HL-60/S4 treated with phorbol 12-myristate 13-acetate at 8.2 ng/mL for 4 days and 3 days (cell line): ENCODE measurements around the gene LGI1.
"Not testable (repeated sequence)": the region's sequence is repeated elsewhere in the genome, so short reads cannot be mapped to it uniquely, and the experiment has no call there.

Experiments
- in situ Hi-C: fragments of 300-500 bp; cut with MboI; formaldehyde crosslinking; loops from 2 replicates; pipeline ENCODE4 v1.15.0; 2022; ENCODE audit warnings: low sequenced_read_pairs

LGI1 gene

GRCh38 chr10:93799155-93799708, 41.5 kb downstream of the LGI1 start:
- in situ Hi-C loops, result no loop called here

DNA sequence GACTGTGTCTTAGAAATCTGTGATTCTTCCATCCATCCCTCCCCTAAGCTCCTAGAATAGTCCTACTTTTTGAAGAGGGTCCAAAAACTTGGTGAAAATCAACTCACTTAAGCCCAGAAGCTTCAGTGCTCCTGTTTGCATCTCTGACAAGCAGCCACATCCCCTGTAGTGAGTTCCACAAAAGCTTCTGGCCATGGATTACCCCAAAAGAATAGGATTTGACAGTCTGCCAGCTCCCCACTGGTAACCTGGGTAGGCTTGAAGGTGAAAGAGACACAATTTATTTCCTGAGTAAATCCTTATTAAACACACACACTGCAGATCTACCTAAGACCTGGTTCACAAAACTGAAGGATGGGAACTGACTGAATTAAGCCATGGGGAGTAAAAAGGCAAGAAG, 46.5 kb downstream of the LGI1 start:
- in situ Hi-C loops, result no loop called here

DNA sequence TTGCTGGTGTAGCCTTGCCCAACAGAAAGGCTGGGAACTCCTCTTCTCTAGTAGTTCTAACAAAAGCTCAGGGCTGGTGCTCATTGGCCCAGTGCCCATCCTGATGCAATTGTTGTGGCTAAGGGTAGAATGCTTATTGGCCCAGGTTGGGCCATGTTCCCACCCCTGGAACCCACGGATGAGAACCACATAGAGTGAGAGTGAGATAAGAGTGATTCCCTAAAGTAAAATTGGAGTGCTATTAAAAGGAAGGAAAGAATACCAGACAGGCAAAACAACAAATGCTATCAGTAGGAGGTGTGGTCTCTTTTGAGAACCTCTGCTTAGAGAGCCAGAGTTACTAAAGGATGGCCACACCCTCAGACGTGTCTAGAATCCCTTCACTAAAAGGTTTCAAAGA, 49.2 kb downstream of the LGI1 start:
- in situ Hi-C loops, result no loop called here

DNA sequence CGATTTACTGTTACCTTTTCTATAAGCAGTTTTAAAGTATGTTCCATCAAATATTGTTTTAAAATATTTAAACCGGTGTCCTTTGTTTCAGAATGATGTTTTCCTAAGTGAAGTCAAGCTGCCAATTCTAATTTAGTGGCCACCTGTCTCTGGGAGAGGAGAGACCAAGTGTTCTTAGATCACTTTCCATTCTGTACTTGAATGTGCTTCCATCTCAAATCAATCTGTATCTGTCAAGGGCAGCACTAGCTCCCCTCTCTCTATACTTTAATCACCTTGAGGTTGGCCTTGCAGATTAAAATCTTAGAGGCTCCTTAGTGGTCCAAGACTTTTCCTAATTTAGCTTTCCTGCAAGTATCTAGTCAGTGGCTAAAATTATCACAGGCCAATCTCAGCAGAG, 49.6 kb downstream of the LGI1 start:
- in situ Hi-C loops, result no loop called here

DNA sequence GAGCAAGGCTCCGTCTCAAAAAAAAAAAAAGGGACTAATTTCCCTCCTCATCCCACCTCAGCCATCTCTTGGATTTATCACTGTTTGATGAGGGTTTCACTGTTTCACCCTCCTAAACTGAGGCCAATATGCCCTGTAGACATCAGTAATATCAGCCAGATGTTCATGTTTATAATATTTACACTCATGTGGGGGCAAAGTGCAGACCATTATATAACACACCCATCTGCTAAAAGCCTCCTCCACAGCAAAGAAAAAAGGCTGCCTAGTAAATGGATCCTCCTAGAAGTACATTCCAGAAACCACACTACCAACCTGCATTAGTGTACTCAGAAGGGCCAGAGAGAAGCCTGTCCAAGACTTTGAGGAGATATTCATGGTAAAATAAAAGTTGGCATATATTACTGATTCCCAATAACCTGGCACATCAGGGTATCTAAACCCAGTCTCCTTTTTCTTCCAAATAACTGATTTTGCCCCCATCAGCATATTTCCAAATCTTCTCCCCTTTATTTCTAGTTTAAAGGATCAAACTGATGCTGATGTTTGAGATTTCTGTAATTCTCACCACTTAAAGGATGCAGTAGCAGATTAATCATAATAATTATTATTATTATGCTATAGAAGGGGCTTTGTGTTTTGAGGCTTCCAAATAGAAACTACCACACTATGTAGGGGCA, 55.1 kb downstream of the LGI1 start:
- in situ Hi-C loops, result no loop called here

- in situ Hi-C loops, result no loop called here
These were observed 56.0 kb downstream of the LGI1 start for GRCh38 chr10:93813507-93814465.

GRCh38 chr10:93815304-93816096, 57.8 kb downstream of the LGI1 start:
- in situ Hi-C loops, result no loop called here

- in situ Hi-C loops, result no loop called here
These were observed 58.5 kb downstream of the LGI1 start for GRCh38 chr10:93816123-93816747.

DNA sequence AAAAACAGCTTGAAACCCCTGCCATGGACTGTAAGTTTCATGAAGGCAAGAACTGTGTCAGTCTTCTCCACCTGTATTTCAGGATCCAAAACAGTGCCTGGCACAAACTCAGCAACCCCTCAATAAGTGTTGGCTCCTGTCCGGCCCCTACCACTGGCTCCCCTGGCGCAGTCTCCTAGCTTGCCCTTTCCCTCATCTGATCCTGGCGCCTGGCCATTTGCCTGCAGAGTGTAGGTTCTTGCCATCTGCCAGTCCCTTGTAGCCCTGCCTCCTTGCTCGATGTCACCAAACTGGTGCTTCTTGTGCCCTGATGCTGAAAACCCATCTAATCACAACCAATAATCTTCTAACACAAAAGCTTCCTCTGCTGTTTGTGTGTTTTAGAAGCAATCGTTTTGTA, 60.4 kb downstream of the LGI1 start:
- in situ Hi-C loops, result no loop called here

DNA sequence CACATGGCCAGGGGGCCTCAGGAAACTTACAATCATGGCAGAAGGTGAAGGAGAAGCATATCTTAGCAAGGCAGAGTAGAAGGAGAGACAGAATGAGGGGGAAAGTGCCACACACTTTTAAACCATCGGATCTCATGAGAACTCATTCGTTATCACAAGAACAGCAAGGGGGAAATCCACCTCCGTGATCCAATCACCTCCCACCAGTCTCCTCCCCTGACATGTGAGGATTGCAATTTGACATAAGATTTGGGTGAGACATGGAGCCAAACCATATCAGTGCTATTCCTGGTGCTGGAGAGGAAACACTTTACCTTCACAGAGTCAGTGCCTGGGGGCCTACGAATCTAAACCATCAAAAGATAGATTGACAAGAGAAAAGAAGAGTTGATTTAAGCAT, 61.8 kb downstream of the LGI1 start:
- in situ Hi-C loops, result no loop called here

- in situ Hi-C loops, result no loop called here
These were observed 62.7 kb downstream of the LGI1 start for GRCh38 chr10:93820434-93820833.

DNA sequence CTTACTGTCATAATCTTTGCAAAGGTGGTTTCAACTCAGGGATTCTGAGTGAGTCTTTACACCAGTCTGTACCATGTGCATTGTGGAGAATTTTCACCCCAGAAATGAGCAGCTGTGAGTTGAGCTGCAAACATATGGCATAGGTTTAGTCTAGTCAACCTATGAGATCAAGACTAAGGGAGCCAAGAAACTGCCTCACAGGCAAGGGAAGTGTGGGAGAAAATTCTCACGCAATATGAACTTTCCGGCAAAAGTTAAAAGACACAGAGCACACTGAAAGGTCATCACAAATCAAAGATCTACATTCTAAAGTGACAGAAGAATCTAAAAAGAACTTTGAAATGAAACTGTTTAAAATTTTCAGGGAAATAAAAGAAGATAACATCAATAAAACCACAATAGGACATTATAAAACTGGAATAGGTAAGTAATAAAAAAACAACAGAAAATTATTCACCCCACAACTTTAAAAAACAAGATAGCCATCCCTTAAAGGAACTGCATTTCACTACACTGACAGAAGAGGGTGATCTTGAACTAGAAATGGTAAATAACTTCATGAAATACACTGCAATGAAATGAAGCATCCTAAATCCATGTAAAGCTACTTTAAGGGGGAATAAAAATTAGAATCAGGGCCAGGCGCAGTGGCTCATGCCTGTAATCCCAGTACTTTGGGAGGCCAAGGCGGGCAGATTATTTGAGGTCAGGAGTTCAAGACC, 63.5 kb downstream of the LGI1 start:
- in situ Hi-C loops, result no loop called here

GRCh38 chr10:93826355-93826754, 68.6 kb downstream of the LGI1 start:
- in situ Hi-C loops, result no loop called here

DNA sequence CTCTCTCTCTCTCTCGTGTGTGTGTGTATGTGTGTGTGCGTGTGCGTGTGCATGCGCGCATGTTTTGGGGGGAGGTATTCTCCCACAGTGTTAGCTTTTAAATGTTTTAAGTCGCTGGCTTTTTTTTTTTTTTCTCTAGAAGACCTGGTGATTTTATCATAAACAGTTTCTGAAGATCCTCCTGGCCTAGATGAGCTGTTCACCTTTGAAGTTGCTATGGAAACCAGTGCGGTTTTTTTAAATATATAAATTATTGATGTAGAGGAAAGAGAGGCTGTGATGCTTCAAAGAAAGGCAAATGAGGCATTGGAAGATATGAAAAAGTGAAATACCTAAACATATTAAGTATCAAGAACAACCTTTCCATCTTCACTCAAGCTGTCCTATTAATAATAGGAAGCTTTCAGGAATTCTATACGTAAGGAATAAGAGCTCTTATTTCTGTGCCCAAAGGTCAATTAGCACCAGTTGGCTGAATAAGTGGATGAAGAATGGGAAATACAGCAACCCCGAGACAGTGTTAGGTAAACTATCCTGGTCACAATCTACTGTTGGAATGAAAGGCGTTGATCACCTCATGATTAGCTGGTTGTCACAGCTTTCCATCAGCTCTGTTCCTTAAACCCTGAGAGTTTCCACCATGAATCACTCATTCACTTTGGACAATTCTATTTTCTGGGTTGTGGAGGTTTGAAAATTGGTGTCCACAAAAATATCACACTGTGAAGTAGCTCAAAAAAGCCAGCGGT, 69.5 kb downstream of the LGI1 start:
- in situ Hi-C loops, result no loop called here

GRCh38 chr10:93831065-93831464, 73.3 kb downstream of the LGI1 start:
- in situ Hi-C loops, result not testable (repeated sequence)

DNA sequence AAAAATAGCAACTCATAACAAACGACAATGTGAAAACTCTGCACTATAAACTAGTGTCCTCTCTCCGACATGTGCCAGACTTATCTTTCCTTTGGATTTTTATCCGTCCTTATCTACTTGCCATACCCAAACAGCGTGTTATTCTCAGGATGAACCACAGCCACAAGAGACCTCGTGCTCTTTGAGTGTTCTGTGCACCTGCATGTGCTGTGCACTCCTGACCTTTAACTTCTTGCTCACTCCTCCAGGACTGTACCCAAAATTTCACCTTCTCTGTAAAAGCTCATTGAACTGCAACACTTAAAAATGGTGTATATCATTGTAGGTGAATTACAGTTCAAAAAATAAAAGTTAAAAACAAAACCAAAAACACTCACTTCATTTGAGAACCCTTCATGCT, 78.0 kb downstream of the LGI1 start:
- in situ Hi-C loops, result no loop called here

DNA sequence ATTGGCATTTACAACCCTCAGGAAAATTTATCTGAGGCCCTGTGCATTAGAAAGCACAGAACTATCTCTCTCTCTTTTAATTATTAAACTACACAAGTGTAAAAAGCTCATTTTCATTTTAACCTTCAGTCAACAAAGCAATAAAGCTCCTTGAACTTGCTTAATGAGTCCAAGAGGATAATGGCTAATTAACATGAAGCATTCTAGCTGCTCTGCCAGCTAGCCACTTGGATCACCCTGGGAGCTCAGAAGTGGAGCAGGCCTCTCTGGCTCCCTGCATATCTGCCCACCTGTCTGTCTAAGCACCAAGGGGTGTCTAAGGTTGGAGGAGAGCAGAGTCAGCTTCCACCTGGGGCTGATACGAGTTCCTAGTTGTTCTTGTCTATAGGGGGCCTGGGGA, 80.1 kb downstream of the LGI1 start:
- in situ Hi-C loops, result no loop called here

- in situ Hi-C loops, result no loop called here
These were observed 80.5 kb downstream of the LGI1 start for GRCh38 chr10:93838278-93838677.

DNA sequence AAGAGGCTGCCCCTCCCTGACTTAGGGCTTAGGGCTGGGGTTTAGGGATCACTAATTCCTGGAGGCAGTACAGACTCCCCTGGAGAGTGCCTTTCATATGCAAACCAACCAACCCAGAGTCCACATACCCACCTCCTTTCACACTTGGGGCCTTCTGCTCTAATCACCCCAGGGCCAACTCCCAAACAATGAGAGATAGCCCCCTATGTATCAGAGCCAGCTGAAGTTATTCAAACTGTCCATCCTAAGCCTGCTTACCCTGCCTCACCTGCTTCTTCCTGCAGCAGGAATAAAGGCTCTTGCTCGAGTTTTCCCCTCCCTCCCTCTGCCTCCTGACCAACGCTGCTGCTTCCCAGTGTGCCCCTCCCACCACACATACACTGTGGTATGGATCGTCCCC, 84.2 kb downstream of the LGI1 start:
- in situ Hi-C loops, result no loop called here
